ENCODE results near the gene P2RY14.

P2RY14 gene

GRCh38 chr3:151303751-151304150 is 25.4 kb upstream of the P2RY14 start:
- DNase-seq (ENCODE audit: insufficient read length, low spot score) (no peak), FAIRE-seq (no peak)

DNA sequence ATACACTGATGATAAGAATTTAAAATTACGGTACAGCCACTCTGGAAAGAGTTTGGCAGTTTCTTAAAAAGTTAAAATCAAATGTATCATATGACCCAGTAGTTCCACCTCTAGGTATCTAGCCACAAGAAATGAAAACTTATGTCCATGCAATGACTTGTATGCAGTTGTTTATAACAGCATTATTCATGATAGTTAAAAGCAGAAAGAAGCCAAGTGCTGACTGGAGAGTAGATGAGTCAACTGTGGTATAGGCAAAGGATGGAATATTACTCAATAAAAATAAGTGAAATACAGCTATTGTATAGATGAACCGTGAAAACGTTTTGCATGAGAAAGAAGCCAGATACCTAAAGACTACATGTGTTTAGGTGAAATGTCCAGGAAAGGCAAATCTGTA is 23.4 kb upstream of the P2RY14 start:
- no peak for FAIRE-seq
- DNase-seq (ENCODE audit: insufficient read length, low spot score) = no peak

DNA sequence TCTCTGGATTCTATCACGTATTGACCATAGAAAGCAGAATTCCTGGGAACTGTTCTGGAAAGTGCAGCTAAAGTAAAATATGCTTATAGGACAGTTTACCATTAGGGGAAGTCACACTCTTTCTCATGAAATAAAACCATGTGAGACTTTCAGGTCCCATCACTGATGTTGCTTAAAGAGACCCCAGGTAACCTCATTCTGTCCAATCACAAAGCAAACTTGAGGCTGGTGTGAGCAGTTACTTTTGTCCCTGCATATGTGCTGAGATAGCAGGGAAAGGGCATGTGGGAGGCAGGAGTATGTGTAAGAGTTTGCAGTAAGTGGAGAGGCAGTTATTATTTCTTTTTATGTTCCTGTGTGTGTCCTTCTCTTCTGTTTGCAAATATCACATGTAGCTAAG is 22.2 kb upstream of the P2RY14 start:
- FAIRE-seq (no peak), DNase-seq (ENCODE audit: insufficient read length, low spot score) (no peak)

- no peak for DNase-seq (ENCODE audit: insufficient read length, low spot score)
- no peak for FAIRE-seq
These were observed 20.7 kb upstream of the P2RY14 start for GRCh38 chr3:151299006-151299405.

DNA sequence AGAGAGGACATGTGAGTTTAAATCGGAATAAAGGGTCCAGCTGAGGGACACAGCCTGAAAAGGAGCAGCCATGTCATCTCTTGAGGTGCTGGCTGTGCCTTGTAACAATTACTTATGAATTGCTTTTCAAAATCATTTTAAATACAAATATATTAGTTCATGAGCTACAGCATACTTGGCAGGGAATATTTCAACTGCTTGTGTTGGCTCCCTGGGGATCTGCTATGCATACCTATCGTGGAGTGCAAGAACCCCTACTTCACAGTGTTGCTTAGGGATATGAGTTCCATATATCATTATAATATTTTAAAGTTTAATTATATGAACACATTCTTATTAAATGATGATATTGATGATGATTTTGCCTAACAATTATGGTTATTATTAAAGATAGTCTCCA is 19.1 kb upstream of the P2RY14 start:
- no peak for FAIRE-seq

DNA sequence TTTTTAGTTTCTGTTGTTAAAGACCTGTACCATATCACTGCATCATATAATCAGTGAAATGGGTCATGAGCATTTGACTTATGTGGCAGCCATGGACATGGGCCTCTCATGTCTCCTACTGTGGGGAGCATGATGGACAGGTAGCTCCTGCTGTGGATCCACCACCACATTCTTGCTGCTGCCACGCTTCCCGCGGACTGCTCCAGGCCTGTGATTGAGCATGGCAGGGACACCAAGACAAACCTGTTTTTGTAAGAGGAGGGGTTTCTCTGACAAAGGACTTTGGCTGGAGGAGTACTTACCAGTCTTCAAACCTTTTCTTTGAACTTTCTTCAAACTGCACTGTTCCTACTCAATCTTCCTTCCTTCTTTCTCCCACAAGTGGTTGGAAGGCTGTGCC is 17.9 kb upstream of the P2RY14 start:
- DNase-seq (ENCODE audit: insufficient read length, low spot score) = no peak
- no peak for FAIRE-seq

More for the DNA sequence above, 19.1 kb upstream of the P2RY14 start:
- no peak for DNase-seq (ENCODE audit: insufficient read length, low spot score)

- FAIRE-seq = no peak
- DNase-seq (ENCODE audit: insufficient read length, low spot score) = no peak
These were observed 14.8 kb upstream of the P2RY14 start for GRCh38 chr3:151293127-151293526.

GRCh38 chr3:151290673-151291072 is 12.3 kb upstream of the P2RY14 start:
- no peak for FAIRE-seq
- DNase-seq (ENCODE audit: insufficient read length, low spot score) = no peak

GRCh38 chr3:151289445-151289844 is 11.1 kb upstream of the P2RY14 start:
- no peak for DNase-seq (ENCODE audit: insufficient read length, low spot score)
- no peak for FAIRE-seq

DNA sequence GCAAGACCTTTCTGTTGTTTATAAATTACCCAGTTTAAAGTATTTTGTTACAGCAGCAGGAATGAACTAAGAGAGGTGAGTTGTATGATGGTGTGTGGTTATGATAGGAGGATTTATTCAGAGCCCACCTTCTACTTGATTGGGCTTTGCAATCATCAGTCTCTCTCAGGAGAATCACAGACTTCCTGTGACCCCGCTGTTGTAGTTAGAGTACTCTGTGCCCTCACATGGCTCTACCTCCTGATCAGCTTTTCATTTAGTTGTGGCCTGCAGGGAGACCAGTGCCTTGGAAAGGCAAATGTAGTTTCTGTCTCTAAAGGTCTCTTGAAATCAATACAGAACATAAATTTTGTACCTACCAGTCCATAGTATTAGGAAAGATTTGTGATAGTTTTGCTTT is 7.6 kb upstream of the P2RY14 start:
- DNase-seq (ENCODE audit: insufficient read length, low spot score) (no peak), FAIRE-seq (no peak)

GRCh38 chr3:151283907-151284461 is 5.6 kb upstream of the P2RY14 start:
- DNase-seq (ENCODE audit: insufficient read length, low spot score) (no peak), FAIRE-seq (no peak)

GRCh38 chr3:151283387-151283786 is 5.0 kb upstream of the P2RY14 start:
- DNase-seq (ENCODE audit: insufficient read length, low spot score) = no peak
- no peak for FAIRE-seq

DNA sequence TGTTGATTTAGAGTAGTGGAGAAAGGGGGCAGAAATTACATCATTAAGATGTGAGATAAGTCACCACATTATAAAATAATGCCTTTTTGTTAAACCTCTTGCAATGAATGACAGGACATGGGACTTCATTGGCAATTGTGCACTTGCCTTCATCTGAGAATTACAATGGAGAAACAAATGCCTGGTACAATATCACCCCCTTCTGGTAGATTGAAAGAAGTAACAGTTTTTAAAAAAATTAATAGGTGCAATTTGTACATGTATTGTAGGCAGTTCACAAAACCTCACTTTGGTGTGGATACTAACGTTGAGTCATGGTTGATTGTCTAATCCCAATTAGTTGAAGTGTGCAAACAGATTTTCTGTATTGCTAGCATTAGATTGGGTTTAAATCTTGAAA is 4.6 kb upstream of the P2RY14 start:
- DNase-seq (ENCODE audit: insufficient read length, low spot score) = peak; percentile 30
- FAIRE-seq = peak; percentile 92

DNA sequence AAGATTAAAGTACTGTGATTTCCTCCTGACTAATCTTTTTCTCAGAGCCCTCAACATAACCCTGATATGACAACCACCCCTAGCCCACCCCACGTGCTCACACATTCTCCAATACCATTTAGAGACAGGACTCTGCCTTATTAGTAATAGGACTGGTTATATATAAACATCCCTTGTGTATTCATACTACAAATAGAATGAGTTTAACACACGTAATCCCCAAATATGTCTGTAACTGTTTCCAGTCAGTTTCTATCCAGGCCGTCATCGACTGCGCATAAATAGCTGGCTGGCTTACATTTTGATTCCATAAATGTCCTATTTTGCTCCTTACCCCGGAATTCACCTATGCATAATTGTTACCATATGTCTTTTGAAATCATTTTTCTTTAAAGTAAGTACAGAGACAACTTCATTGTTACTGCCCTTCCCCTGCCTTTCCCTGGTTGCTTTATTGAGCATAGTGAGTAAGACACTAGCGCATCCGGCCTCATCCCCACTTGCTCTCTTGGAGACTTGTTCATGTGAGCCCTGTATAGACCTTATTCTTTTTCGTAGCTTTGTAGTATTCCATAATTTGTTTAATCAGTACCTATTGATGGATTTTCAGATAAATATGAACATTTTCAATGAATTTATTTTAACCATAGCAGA is 3.5 kb upstream of the P2RY14 start:
- no peak for DNase-seq (ENCODE audit: insufficient read length, low spot score)
- FAIRE-seq = no peak

DNA sequence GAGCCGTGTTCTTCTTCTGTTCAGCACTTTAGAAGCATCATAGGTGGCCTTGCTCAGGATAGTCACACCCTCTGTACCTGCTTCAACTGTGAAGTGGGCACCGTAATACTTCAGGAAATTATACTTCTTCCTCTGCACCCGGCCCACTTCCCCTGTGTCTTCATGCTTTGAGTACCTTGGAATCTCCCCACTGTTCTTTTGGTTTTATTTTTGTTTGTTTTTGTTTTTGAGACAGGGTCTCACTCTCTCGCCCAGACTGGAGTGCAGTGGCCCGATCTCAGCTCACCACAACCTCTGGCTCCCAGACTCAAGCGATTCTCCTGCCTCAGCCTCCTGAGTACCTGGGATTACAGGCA is 1.7 kb downstream of the P2RY14 start:
- FAIRE-seq (peak; percentile 87), DNase-seq (ENCODE audit: insufficient read length, low spot score) (no peak)

GRCh38 chr3:151276038-151276686 is 2.2 kb downstream of the P2RY14 start:
- no peak for FAIRE-seq

GRCh38 chr3:151275091-151275490 is 3.3 kb downstream of the P2RY14 start:
- DNase-seq (ENCODE audit: insufficient read length, low spot score) (no peak), FAIRE-seq (no peak)

More at GRCh38 chr3:151276038-151276686, 2.2 kb downstream of the P2RY14 start:
- no peak for DNase-seq (ENCODE audit: insufficient read length, low spot score)

DNA sequence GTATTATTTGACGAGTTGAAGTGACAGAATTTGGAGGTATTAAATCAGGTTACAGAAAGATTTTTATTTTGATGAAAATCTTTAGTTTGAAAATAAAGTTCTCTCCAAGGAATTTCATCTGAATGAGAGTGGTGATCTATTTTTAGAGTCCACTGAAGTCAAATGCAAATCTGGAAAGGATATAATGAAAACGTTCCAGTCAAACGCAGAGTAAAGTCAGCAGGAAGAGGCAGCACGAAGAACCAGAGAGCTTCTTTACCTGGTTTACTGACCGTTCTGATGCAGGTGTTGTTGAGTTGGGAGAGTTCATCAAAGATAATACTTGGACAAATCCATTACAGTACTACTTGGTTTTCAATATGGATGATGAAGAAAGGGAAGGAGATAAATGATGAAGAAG is 8.7 kb downstream of the P2RY14 start:
- FAIRE-seq = peak; percentile 4

GRCh38 chr3:151268267-151269235 is 9.8 kb downstream of the P2RY14 start:
- DNase-seq (ENCODE audit: insufficient read length, low spot score) = peak; percentile 16
- FAIRE-seq = peak; percentile 95

More for the DNA sequence above, 8.7 kb downstream of the P2RY14 start:
- DNase-seq (ENCODE audit: insufficient read length, low spot score) = no peak

DNA sequence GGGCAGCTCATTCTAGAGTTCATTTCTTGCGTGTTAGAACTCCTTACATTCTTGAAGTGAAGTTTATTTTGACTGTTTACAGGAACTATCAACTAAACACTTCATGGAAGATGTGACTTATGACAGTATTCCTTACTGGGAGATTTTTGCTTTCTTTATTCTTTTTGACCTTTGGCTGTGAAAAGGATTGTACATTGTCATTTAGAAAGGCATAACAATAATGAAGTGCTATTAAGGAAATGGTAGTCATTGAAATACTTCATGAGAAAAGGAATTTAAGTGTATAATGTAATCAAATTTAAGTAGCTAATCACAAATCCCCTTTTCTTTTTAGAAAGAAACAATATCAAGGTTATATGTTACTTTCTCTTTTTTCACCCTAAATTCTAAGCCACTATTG is 11.3 kb downstream of the P2RY14 start:
- no peak for DNase-seq (ENCODE audit: insufficient read length, low spot score)
- FAIRE-seq = peak; percentile 14

GRCh38 chr3:151265866-151266265 is 12.5 kb downstream of the P2RY14 start:
- peak; percentile 93 for FAIRE-seq
- DNase-seq (ENCODE audit: insufficient read length, low spot score) = peak; percentile 29

Measured in GM19239 (cell line).